ENCODE data around the gene ASAP3. TPM values are rescaled to one million over a fixed set of nuclear protein-coding genes. Genes with fewer than 3 reads are reported as not detected.

The ASAP3 gene
- total RNA-seq, 1 experiment from 2014 or later = 12.1 TPM

DNA sequence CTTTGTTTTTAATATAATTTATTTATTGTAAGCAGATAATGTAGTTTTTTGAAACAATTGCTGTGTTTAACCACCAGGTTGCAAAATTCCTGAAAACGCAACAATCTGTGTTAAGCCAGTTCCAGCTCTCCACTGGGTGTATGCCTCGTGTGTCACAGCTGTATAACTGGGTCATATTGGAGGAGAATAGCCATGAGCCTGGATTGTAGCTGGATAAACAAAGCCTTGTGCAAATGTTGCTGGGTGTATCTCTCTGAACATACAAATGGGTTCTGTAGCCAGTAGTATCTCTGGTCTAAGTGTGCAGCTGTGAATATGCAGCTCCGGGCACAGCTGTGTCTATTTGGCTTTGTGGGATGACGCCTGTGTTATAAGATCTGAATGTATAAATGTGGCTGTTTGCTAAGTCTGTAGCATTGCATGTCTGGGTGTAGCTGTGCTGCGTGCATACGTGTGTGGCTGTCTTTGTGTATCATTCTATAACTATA is 62.2 kb downstream of the ASAP3 start:
- no peak for DNase-seq
- Mint-ChIP-seq H3K4me3 (ENCODE audit: unreplicated experiment) (no peak overlapping the region), H3K27ac (ENCODE audit: unreplicated experiment) (no peak overlapping the region), H3K9me3 (ENCODE audit: unreplicated experiment) (no peaks in the 10 kb centered on the region), H3K4me1 (ENCODE audit: low read depth, unreplicated experiment) (peaks cover 7% of the 10 kb centered on the region), H3K27me3 (ENCODE audit: insufficient read depth, unreplicated experiment) (no peaks in the 10 kb centered on the region), H3K36me3 (ENCODE audit: insufficient read depth, unreplicated experiment) (peaks cover 18% of the 10 kb centered on the region)
- peaks cover 7% of the 10 kb centered on the region for H3K4me1 ChIP-seq
- no peak overlapping the region for H3K4me3 ChIP-seq (ENCODE audit: low read depth, low read length)
- no peaks in the 10 kb centered on the region for H3K9me3 ChIP-seq
- H3K27me3 ChIP-seq (replicated peaks; ENCODE audit: control insufficient read depth, insufficient read depth, low read length) = no peaks in the 10 kb centered on the region
- no peaks in the 10 kb centered on the region for H3K36me3 ChIP-seq (ENCODE audit: control insufficient read depth, insufficient read depth, low read length)
- CTCF ChIA-PET = interaction anchor here (1.3 kb wide), 1 partner anchor 75 kb away, joined by 3 read pairs; no protein-coding TSS in a partner anchor
- BruUV-seq (replicated peaks) = no TSS peak
- TF ChIP-seq, protein P1, sequence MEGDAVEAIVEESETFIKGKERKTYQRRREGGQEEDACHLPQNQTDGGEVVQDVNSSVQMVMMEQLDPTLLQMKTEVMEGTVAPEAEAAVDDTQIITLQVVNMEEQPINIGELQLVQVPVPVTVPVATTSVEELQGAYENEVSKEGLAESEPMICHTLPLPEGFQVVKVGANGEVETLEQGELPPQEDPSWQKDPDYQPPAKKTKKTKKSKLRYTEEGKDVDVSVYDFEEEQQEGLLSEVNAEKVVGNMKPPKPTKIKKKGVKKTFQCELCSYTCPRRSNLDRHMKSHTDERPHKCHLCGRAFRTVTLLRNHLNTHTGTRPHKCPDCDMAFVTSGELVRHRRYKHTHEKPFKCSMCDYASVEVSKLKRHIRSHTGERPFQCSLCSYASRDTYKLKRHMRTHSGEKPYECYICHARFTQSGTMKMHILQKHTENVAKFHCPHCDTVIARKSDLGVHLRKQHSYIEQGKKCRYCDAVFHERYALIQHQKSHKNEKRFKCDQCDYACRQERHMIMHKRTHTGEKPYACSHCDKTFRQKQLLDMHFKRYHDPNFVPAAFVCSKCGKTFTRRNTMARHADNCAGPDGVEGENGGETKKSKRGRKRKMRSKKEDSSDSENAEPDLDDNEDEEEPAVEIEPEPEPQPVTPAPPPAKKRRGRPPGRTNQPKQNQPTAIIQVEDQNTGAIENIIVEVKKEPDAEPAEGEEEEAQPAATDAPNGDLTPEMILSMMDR (IDR thresholded peaks at IDR 0.05; ENCODE audit: insufficient read depth in 1 of 2, low read depth in 1 of 2, low read length in 1 of 2, severe bottlenecking in 1 of 2, unreplicated experiment in 1 of 2) = no peak
- intact Hi-C loops (cut with micrococcal nuclease; ENCODE audit: unreplicated experiment) = no loop called here
- POLR2A ChIA-PET = no interaction called here

DNA sequence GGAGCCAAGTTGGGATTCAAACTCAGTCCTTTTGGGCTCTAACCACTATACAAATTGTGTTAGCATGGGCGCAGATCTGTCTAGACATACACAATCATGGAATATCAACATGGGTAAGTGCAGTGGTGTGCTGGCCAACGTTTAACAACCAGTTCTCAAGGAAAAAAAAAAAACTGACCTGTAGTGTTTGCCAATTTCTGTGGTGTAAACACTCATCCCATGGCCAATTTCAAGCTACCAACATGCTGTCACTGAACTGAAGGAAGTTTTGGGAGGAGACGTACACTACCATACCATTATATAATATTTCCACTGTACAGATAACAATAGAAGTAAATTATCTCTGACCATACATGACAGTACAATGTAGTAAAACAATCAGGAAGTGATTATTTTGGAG is 62.6 kb downstream of the ASAP3 start:
- TF ChIP-seq, protein P1 (IDR thresholded peaks at IDR 0.05; ENCODE audit: insufficient read depth in 1 of 2, low read depth in 1 of 2, low read length in 1 of 2, severe bottlenecking in 1 of 2, unreplicated experiment in 1 of 2) = no peak
- Histone ChIP-seq H3K4me1 (peaks cover 7% of the 10 kb centered on the region), H3K9me3 (no peaks in the 10 kb centered on the region), H3K4me3 (ENCODE audit: low read depth, low read length) (no peak overlapping the region), H3K27me3 (replicated peaks; ENCODE audit: control insufficient read depth, insufficient read depth, low read length) (no peaks in the 10 kb centered on the region), H3K36me3 (ENCODE audit: control insufficient read depth, insufficient read depth, low read length) (no peaks in the 10 kb centered on the region)
- Mint-ChIP-seq H3K4me3 (ENCODE audit: unreplicated experiment) (no peak overlapping the region), H3K9me3 (ENCODE audit: unreplicated experiment) (no peaks in the 10 kb centered on the region), H3K27me3 (ENCODE audit: insufficient read depth, unreplicated experiment) (no peaks in the 10 kb centered on the region), H3K27ac (ENCODE audit: unreplicated experiment) (no peak overlapping the region), H3K36me3 (ENCODE audit: insufficient read depth, unreplicated experiment) (peaks cover 18% of the 10 kb centered on the region), H3K4me1 (ENCODE audit: low read depth, unreplicated experiment) (peaks cover 7% of the 10 kb centered on the region)
- POLR2A ChIA-PET = no interaction called here
- CTCF ChIA-PET = interaction anchor here (1.3 kb wide), 1 partner anchor 76 kb away, joined by 3 read pairs; no protein-coding TSS in a partner anchor
- DNase-seq = no peak
- BruUV-seq (replicated peaks) = no TSS peak
- intact Hi-C loops (cut with micrococcal nuclease; ENCODE audit: unreplicated experiment) = no loop called here

DNA sequence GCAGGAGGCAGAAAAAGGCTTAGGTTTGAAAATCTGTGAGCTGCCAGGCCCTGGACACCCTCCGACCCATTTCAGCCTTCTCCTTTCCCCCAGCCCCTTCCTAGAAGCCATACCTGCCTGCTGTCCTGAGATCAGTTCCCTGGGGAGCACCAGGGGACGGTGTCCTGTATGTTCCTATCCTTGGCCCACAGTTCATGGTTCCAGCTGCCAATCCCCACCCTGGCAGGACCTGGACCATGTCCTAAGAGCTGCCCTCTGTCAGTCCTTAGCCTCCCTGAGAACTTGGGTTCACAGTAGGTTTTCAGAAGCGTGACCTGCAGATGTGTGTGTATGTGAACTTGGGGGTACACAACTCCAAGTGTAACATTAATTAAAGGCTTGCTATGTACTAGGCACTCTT is 63.2 kb downstream of the ASAP3 start:
- intact Hi-C loops (cut with micrococcal nuclease; ENCODE audit: unreplicated experiment) = no loop called here
- BruUV-seq (replicated peaks) = no TSS peak
- H3K4me3 ChIP-seq (ENCODE audit: low read depth, low read length) = no peak overlapping the region
- Mint-ChIP-seq H3K27me3 (ENCODE audit: insufficient read depth, unreplicated experiment) (no peaks in the 10 kb centered on the region), H3K36me3 (ENCODE audit: insufficient read depth, unreplicated experiment) (peaks cover 18% of the 10 kb centered on the region), H3K4me1 (ENCODE audit: low read depth, unreplicated experiment) (peaks cover 7% of the 10 kb centered on the region), H3K27ac (ENCODE audit: unreplicated experiment) (no peak overlapping the region), H3K4me3 (ENCODE audit: unreplicated experiment) (no peak overlapping the region), H3K9me3 (ENCODE audit: unreplicated experiment) (no peaks in the 10 kb centered on the region)
- no peaks in the 10 kb centered on the region for H3K9me3 ChIP-seq
- no peak for DNase-seq
- H3K4me1 ChIP-seq = peaks cover 7% of the 10 kb centered on the region
- POLR2A ChIA-PET = interaction anchor here (0.6 kb wide), 1 partner anchor 852 kb away, joined by 3 read pairs; no protein-coding TSS in a partner anchor
- CTCF ChIA-PET = no interaction called here
- H3K36me3 ChIP-seq (ENCODE audit: control insufficient read depth, insufficient read depth, low read length) = no peaks in the 10 kb centered on the region
- TF ChIP-seq, protein P1 (IDR thresholded peaks at IDR 0.05; ENCODE audit: insufficient read depth in 1 of 2, low read depth in 1 of 2, low read length in 1 of 2, severe bottlenecking in 1 of 2, unreplicated experiment in 1 of 2) = no peak
- H3K27me3 ChIP-seq (replicated peaks; ENCODE audit: control insufficient read depth, insufficient read depth, low read length) = no peaks in the 10 kb centered on the region
